Measurements from ENCODE around the gene GNAS-AS1.

GRCh38 chr20:58822748-58823730 is 27.7 kb downstream of the GNAS-AS1 start:
- TF ChIP-seq, protein P1, sequence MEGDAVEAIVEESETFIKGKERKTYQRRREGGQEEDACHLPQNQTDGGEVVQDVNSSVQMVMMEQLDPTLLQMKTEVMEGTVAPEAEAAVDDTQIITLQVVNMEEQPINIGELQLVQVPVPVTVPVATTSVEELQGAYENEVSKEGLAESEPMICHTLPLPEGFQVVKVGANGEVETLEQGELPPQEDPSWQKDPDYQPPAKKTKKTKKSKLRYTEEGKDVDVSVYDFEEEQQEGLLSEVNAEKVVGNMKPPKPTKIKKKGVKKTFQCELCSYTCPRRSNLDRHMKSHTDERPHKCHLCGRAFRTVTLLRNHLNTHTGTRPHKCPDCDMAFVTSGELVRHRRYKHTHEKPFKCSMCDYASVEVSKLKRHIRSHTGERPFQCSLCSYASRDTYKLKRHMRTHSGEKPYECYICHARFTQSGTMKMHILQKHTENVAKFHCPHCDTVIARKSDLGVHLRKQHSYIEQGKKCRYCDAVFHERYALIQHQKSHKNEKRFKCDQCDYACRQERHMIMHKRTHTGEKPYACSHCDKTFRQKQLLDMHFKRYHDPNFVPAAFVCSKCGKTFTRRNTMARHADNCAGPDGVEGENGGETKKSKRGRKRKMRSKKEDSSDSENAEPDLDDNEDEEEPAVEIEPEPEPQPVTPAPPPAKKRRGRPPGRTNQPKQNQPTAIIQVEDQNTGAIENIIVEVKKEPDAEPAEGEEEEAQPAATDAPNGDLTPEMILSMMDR (IDR thresholded peaks at IDR 0.05; ENCODE audit: insufficient read depth, low read length) = no peak
- no peak for TF ChIP-seq POLR2AphosphoS5 (IDR thresholded peaks at IDR 0.05; ENCODE audit: low read depth)
